ENCODE measurements around the gene SQSTM1. TPM values are rescaled to one million over a fixed set of nuclear protein-coding genes. Genes with fewer than 3 reads are reported as not detected.

The SQSTM1 gene
- total and polyA plus RNA-seq, 9 of the 15 experiments (the other 6 are each of a cell fraction or from before 2014, with no cell fraction given) = 5.6 to 148 (median 64.0) TPM

- in situ Hi-C loops (cut with MboI) = no loop called here
- no peak overlapping the region for H2AFZ ChIP-seq (ENCODE audit: low read depth, low read length)
- H3K4me2 ChIP-seq (ENCODE audit: insufficient read depth, low read length) = no peak overlapping the region
- 97% methylated on average over 18 of the region's 22 CpGs for WGBS (ENCODE audit: insufficient coverage, low coverage, missing lambda C conversion rate)
- no peaks in the 10 kb centered on the region for H3K9me3 ChIP-seq (replicated peaks; ENCODE audit: control insufficient read depth, insufficient read depth, low read depth, low read length)
- ATAC-seq (no peak), FAIRE-seq (no peak), DNase-seq (ENCODE audit: extremely low read depth in 1 of 4, low spot score in 3 of 4) (no peak)
- TF ChIP-seq FOXP4 (CRISPR knock-in tag; IDR thresholded peaks at IDR 0.05; ENCODE audit: borderline replicate concordance) (no peak), POLR2G (IDR thresholded peaks at IDR 0.05; ENCODE audit: low read depth, low read length) (peak; percentile 73), KDM5B (IDR thresholded peaks at IDR 0.05; ENCODE audit: insufficient replicate concordance, low read depth, low read length) (peak; percentile 45), RBFOX2 (IDR thresholded peaks at IDR 0.05; ENCODE audit: low read depth, low read length) (peak; percentile 76), GTF2B (IDR thresholded peaks at IDR 0.05; ENCODE audit: extremely low read depth, insufficient read length) (no peak), POLR2AphosphoS5 (IDR thresholded peaks at IDR 0.05; ENCODE audit: control insufficient read depth, insufficient read depth, low read depth, low read length) (peak; percentile 18; the same call in 1 of the 2 replicates)
- peaks cover 30% of the 10 kb centered on the region for H4K20me1 ChIP-seq (replicated peaks; ENCODE audit: control insufficient read depth, insufficient read depth, low read length)
- H3K36me3 ChIP-seq (ENCODE audit: control insufficient read depth, insufficient read depth, low read length) = peaks cover 75% of the 10 kb centered on the region; the same call in 2 of the 3 replicates
- peak overlapping the region in 1 of 2 experiments; percentile 50; a peak in 1 of 4 replicates for H3K9ac ChIP-seq (ENCODE audit: insufficient read depth in 1 of 2, low read depth in 2 of 2, low read length in 2 of 2)
- POLR2A ChIA-PET = interaction anchor here (0.6 kb wide), 1 partner anchor 70 kb away, joined by 3 read pairs; no protein-coding TSS in a partner anchor
- H3K27ac ChIP-seq (ENCODE audit: extremely low read depth, low read depth, low read length) = no peak overlapping the region
- H3K4me3 ChIP-seq = no peak overlapping the region
- H3K9me1 ChIP-seq (ENCODE audit: control insufficient read depth, insufficient read depth, low read length) = peaks cover 18% of the 10 kb centered on the region
- H3K27me3 ChIP-seq (ENCODE audit: control insufficient read depth in 2 of 2, insufficient read depth in 2 of 2, low read length in 2 of 2) = no peaks in the 10 kb centered on the region
- H3K79me2 ChIP-seq (ENCODE audit: control insufficient read depth, insufficient read depth, low read length) = peaks cover 54% of the 10 kb centered on the region
- CTCF ChIA-PET (ENCODE audit: low intra/inter-chr PET ratio) = no interaction called here
- intact Hi-C loops (cut with micrococcal nuclease) = loop anchor here (5.0 kb wide), 2 partner anchors 33 to 202 kb away; partner anchors contain the start of genes HNRNPH1 and MRNIP
- H3K4me1 ChIP-seq (replicated peaks in 1 of 2; ENCODE audit: control insufficient read depth in 2 of 2, insufficient read depth in 2 of 2, low read length in 2 of 2) = peaks cover 26 to 50% of the 10 kb centered on the region in 2 experiments
- BruUV-seq (replicated peaks) = no TSS peak
These were observed 3.4 kb downstream of the SQSTM1 start for GRCh38 chr5:179823937-179824744.

Data from K562 (cell line).